HG03521 (cell line): ENCODE results near the gene HNRNPAB.

Source experiments
- ATAC-seq: cut with Tn5 transposase; IDR thresholded peaks from one replicate; pipeline ENCODE4 v1.9.1; 2021; ENCODE audit warnings: mild to moderate bottlenecking, moderate library complexity; ENCODE audit not compliant: unreplicated experiment

Gene HNRNPAB

GRCh38 chr5:178204182-178204934, at the start of gene HNRNPAB:
TSS of gene HNRNPAB (plus strand) at chr5:178204533. CDS start at chr5:178204838, 305 bp downstream.
- ATAC-seq = peak; percentile 73

GRCh38 chr5:178155065-178155464, 49.3 kb upstream of the HNRNPAB start:
- ATAC-seq = no peak

- ATAC-seq = no peak
These were observed 44.2 kb upstream of the HNRNPAB start for GRCh38 chr5:178160176-178160575.

- no peak for ATAC-seq
These were observed 41.9 kb upstream of the HNRNPAB start for GRCh38 chr5:178162481-178162880.

GRCh38 chr5:178163772-178164735, 40.3 kb upstream of the HNRNPAB start:
- ATAC-seq = peak; percentile 89

- no peak for ATAC-seq
These were observed 38.8 kb upstream of the HNRNPAB start for GRCh38 chr5:178165581-178165980.

- no peak for ATAC-seq
These were observed 33.9 kb upstream of the HNRNPAB start for GRCh38 chr5:178170455-178170854.

GRCh38 chr5:178174456-178174855, 29.9 kb upstream of the HNRNPAB start:
- ATAC-seq = no peak

- no peak for ATAC-seq
These were observed 27.5 kb upstream of the HNRNPAB start for GRCh38 chr5:178176791-178177190.

- no peak for ATAC-seq
These were observed 26.8 kb upstream of the HNRNPAB start for GRCh38 chr5:178177569-178177968.

- no peak for ATAC-seq
These were observed 24.0 kb upstream of the HNRNPAB start for GRCh38 chr5:178180141-178180863.

- no peak for ATAC-seq
These were observed 22.0 kb upstream of the HNRNPAB start for GRCh38 chr5:178182158-178182876.

GRCh38 chr5:178186427-178186826, 17.9 kb upstream of the HNRNPAB start:
- no peak for ATAC-seq

GRCh38 chr5:178187014-178187413, 17.3 kb upstream of the HNRNPAB start, which contains the start of gene GMCL2:
TSS of gene GMCL2 (minus strand) at chr5:178187371. CDS start at chr5:178187299, 72 bp downstream.
- no peak for ATAC-seq

- no peak for ATAC-seq
These were observed 14.9 kb upstream of the HNRNPAB start for GRCh38 chr5:178189433-178189832.

GRCh38 chr5:178191661-178192060, 12.7 kb upstream of the HNRNPAB start:
- ATAC-seq = no peak

GRCh38 chr5:178192244-178192643, 12.1 kb upstream of the HNRNPAB start:
- no peak for ATAC-seq

- ATAC-seq = no peak
These were observed 11.5 kb upstream of the HNRNPAB start for GRCh38 chr5:178192787-178193186.

- no peak for ATAC-seq
These were observed 11.0 kb upstream of the HNRNPAB start for GRCh38 chr5:178193251-178193809.

- ATAC-seq = no peak
These were observed 10.3 kb upstream of the HNRNPAB start for GRCh38 chr5:178194026-178194425.
